A172 (cell line): ENCODE results near the gene AKAP13. TPM values are rescaled to one million over a fixed set of nuclear protein-coding genes. Genes with fewer than 3 reads are reported as not detected.

Experiments used
- DNase-seq: peaks from one replicate; pipeline ENCODE4 v3.0.0-alpha.2; 2015; ENCODE audit warnings: low spot score
- total RNA-seq: library from RNA; depleted of rRNA; stranded (reverse); fragments of >200 nt; shearing (Covaris generic); gene quantifications from 2 replicates; pipeline ENCODE4 v1.2.3, GENCODE V29; 2014

The AKAP13 gene
- total RNA-seq, 1 experiment from 2014 or later, result 35.9 TPM

- DNase-seq, result no peak
These were observed 385.8 kb downstream of the AKAP13 start for GRCh38 chr15:85766001-85766831.

- DNase-seq, result no peak
These were observed 387.6 kb downstream of the AKAP13 start for GRCh38 chr15:85767785-85768529.

- no peak for DNase-seq
These were observed 388.3 kb downstream of the AKAP13 start for GRCh38 chr15:85768595-85769168.

- DNase-seq, result no peak
These were observed 388.9 kb downstream of the AKAP13 start for GRCh38 chr15:85769182-85769900.

GRCh38 chr15:85770096-85771041 lies 390.0 kb downstream of the AKAP13 start:
- no peak for DNase-seq

GRCh38 chr15:85771271-85771670 lies 390.9 kb downstream of the AKAP13 start:
- no peak for DNase-seq

GRCh38 chr15:85771781-85772445 lies 391.5 kb downstream of the AKAP13 start:
- no peak for DNase-seq

- DNase-seq, result no peak
These were observed 392.3 kb downstream of the AKAP13 start for GRCh38 chr15:85772668-85773067.

- no peak for DNase-seq
These were observed 392.8 kb downstream of the AKAP13 start for GRCh38 chr15:85773249-85773648.

- DNase-seq, result no peak
These were observed 393.6 kb downstream of the AKAP13 start for GRCh38 chr15:85773970-85774369.

GRCh38 chr15:85777250-85778106 lies 397.1 kb downstream of the AKAP13 start:
- DNase-seq, result no peak

GRCh38 chr15:85778107-85778776 lies 397.8 kb downstream of the AKAP13 start:
- DNase-seq, result no peak

- DNase-seq, result no peak
These were observed 398.8 kb downstream of the AKAP13 start for GRCh38 chr15:85779249-85779648.

GRCh38 chr15:85780225-85780985 lies 400.0 kb downstream of the AKAP13 start:
- DNase-seq, result no peak

GRCh38 chr15:85781099-85781498 lies 400.7 kb downstream of the AKAP13 start:
- no peak for DNase-seq

- DNase-seq, result no peak
These were observed 401.7 kb downstream of the AKAP13 start for GRCh38 chr15:85782064-85782463.

GRCh38 chr15:85785887-85786780 lies 405.7 kb downstream of the AKAP13 start:
- DNase-seq, result peak; percentile 68
